Activated naive CD8-positive, alpha-beta T cell treated with anti-CD3 and anti-CD28 coated beads for 36 hours (primary cell): Measurements from ENCODE around the gene ELMO2. TPM values are rescaled to one million over a fixed set of nuclear protein-coding genes. Genes with fewer than 3 reads are reported as not detected.

Experiments
- DNase-seq: peaks from one replicate; pipeline ENCODE4 v3.0.0; 2021
- H3K27ac Mint-ChIP-seq: one replicate; pipeline ENCODE4 v1.8.0; 2022; ENCODE audit warnings: mild to moderate bottlenecking, moderate library complexity, mixed read lengths
- H3K27me3 Mint-ChIP-seq: one replicate; pipeline ENCODE4 v1.8.0; 2022; ENCODE audit warnings: mild to moderate bottlenecking, mixed read lengths
- H3K36me3 Mint-ChIP-seq: one replicate; pipeline ENCODE4 v1.8.0; 2021; ENCODE audit warnings: mild to moderate bottlenecking, mixed read lengths
- H3K4me1 Mint-ChIP-seq: one replicate; pipeline ENCODE4 v1.8.0; 2021; ENCODE audit warnings: mixed read lengths
- H3K4me3 Mint-ChIP-seq: one replicate; pipeline ENCODE4 v1.8.0; 2022; ENCODE audit warnings: mild to moderate bottlenecking, moderate library complexity, mixed read lengths
- H3K9me3 Mint-ChIP-seq: one replicate; pipeline ENCODE4 v1.8.0; 2022; ENCODE audit warnings: mixed read lengths
- total RNA-seq, 2 experiments: library from RNA; stranded (reverse); gene quantifications; one replicate each; pipeline ENCODE4 v1.2.3, GENCODE V29; 2021

The ELMO2 gene
- total RNA-seq, 2 experiments from 2014 or later = 33.3 to 36.0 TPM

- peaks cover 3% of the 10 kb centered on the region for H3K9me3 Mint-ChIP-seq
- no peak overlapping the region for H3K27ac Mint-ChIP-seq
- H3K27me3 Mint-ChIP-seq = peaks cover 25% of the 10 kb centered on the region
- H3K4me1 Mint-ChIP-seq = no peaks in the 10 kb centered on the region
- H3K4me3 Mint-ChIP-seq = no peak overlapping the region
- H3K36me3 Mint-ChIP-seq = no peaks in the 10 kb centered on the region
- DNase-seq = no peak
Measured at GRCh38 chr20:46416839-46417238, 10.4 kb upstream of the ELMO2 start.

DNA sequence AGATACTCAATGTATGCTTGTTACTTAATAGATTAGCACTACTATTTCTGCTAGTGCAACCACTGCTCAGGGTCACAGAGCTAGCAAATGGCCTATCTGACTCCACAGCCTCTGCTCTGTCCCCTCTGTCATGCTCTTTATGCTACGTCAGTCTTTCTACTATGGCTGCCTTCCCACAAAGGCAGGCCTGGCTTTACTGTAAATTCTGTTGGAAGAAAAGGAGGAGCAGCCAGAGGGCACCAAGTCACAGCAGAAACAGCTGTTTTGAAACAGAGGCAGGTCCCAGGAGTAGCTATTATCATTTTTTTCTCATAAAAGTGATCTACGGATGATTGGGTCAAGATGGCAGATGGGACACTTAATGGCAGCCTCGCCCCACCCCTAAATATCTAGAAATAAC, 10.0 kb upstream of the ELMO2 start:
- no peak overlapping the region for H3K27ac Mint-ChIP-seq
- no peaks in the 10 kb centered on the region for H3K36me3 Mint-ChIP-seq
- peaks cover 25% of the 10 kb centered on the region for H3K27me3 Mint-ChIP-seq
- DNase-seq = no peak
- H3K4me1 Mint-ChIP-seq = no peaks in the 10 kb centered on the region
- H3K4me3 Mint-ChIP-seq = no peak overlapping the region
- peaks cover 3% of the 10 kb centered on the region for H3K9me3 Mint-ChIP-seq

GRCh38 chr20:46415773-46416172, 9.4 kb upstream of the ELMO2 start:
- Mint-ChIP-seq H3K4me3 (no peak overlapping the region), H3K9me3 (peaks cover 3% of the 10 kb centered on the region)

DNA sequence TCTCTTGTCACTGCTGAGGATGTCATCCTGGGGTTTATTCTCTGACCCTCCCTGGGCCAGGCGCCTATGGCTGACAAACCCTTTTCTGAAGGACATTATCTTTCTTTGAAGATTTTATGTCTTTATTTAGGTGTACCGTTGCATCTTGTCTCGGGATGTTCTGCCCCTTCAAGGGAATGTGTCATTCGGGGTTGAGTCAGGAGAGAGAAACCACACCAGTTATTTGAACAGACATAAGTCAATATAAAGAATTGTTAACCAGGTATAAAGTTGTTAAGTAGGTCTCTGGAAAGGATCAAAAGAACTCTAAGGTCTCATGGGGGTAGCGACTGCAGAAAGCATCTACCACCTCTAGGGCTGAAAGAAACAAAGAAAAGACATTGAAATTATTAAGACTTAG, 8.2 kb upstream of the ELMO2 start:
- no peak overlapping the region for H3K4me3 Mint-ChIP-seq
- H3K27ac Mint-ChIP-seq = no peak overlapping the region
- peaks cover 7% of the 10 kb centered on the region for H3K4me1 Mint-ChIP-seq
- H3K36me3 Mint-ChIP-seq = no peaks in the 10 kb centered on the region
- H3K9me3 Mint-ChIP-seq = peaks cover 3% of the 10 kb centered on the region
- H3K27me3 Mint-ChIP-seq = peaks cover 18% of the 10 kb centered on the region
- DNase-seq = no peak

More at GRCh38 chr20:46415773-46416172, 9.4 kb upstream of the ELMO2 start:
- Mint-ChIP-seq H3K4me1 (peaks cover 2% of the 10 kb centered on the region), H3K36me3 (no peaks in the 10 kb centered on the region), H3K27me3 (peaks cover 21% of the 10 kb centered on the region), H3K27ac (no peak overlapping the region)
- no peak for DNase-seq

GRCh38 chr20:46411637-46412036, 5.2 kb upstream of the ELMO2 start:
- no peaks in the 10 kb centered on the region for H3K36me3 Mint-ChIP-seq
- H3K27ac Mint-ChIP-seq = no peak overlapping the region
- no peaks in the 10 kb centered on the region for H3K9me3 Mint-ChIP-seq
- H3K4me1 Mint-ChIP-seq = peaks cover 25% of the 10 kb centered on the region
- no peak overlapping the region for H3K4me3 Mint-ChIP-seq
- peaks cover 4% of the 10 kb centered on the region for H3K27me3 Mint-ChIP-seq
- no peak for DNase-seq

GRCh38 chr20:46408281-46408731, 1.9 kb upstream of the ELMO2 start:
- Mint-ChIP-seq H3K4me3 (no peak overlapping the region), H3K27me3 (no peaks in the 10 kb centered on the region), H3K27ac (no peak overlapping the region), H3K9me3 (no peaks in the 10 kb centered on the region), H3K36me3 (peaks cover 1% of the 10 kb centered on the region), H3K4me1 (peaks cover 43% of the 10 kb centered on the region)
- no peak for DNase-seq

GRCh38 chr20:46407671-46407996, 1.2 kb upstream of the ELMO2 start:
- Mint-ChIP-seq H3K4me1 (peaks cover 49% of the 10 kb centered on the region), H3K27ac (peak overlapping the region; percentile 95), H3K36me3 (peaks cover 1% of the 10 kb centered on the region), H3K27me3 (no peaks in the 10 kb centered on the region), H3K9me3 (no peaks in the 10 kb centered on the region), H3K4me3 (peak overlapping the region; percentile 86)
- DNase-seq = no peak

GRCh38 chr20:46406986-46407670, 713 bp upstream of the ELMO2 start:
- DNase-seq = peak; percentile 89
- Mint-ChIP-seq H3K4me3 (peak overlapping the region; percentile 86), H3K27ac (peak overlapping the region; percentile 95), H3K4me1 (peaks cover 54% of the 10 kb centered on the region), H3K9me3 (no peaks in the 10 kb centered on the region), H3K27me3 (no peaks in the 10 kb centered on the region), H3K36me3 (peaks cover 4% of the 10 kb centered on the region)

DNA sequence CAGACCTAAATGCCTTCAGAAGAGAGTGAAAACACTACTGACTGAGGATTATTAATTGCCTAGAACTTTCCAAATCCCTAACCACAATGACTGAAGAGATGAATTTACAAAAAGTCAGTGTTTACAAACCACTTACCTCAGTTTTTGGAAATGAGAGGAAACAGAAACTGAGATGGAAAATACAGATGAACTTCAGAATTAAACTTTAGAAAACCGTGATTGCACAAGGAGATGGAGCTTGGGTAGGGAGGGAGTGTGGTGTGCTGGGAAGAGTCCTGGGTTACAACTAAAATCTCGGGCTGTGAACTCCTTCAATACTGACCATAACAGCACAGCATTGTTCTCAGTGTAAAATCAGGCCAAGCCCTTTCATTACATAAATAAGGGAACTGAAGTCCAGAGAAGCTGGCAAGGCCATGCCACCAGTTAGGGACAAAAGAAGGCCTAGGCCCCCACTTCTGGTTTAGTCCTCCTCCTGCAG, 4.0 kb downstream of the ELMO2 start:
- no peaks in the 10 kb centered on the region for H3K9me3 Mint-ChIP-seq
- peaks cover 8% of the 10 kb centered on the region for H3K36me3 Mint-ChIP-seq
- H3K27me3 Mint-ChIP-seq = no peaks in the 10 kb centered on the region
- no peak overlapping the region for H3K4me3 Mint-ChIP-seq
- H3K27ac Mint-ChIP-seq = peak overlapping the region; percentile 86
- H3K4me1 Mint-ChIP-seq = peaks cover 64% of the 10 kb centered on the region
- DNase-seq = no peak

GRCh38 chr20:46401478-46401860, 4.9 kb downstream of the ELMO2 start:
- Mint-ChIP-seq H3K4me1 (peaks cover 62% of the 10 kb centered on the region), H3K4me3 (peak overlapping the region; percentile 71), H3K9me3 (no peaks in the 10 kb centered on the region), H3K27me3 (no peaks in the 10 kb centered on the region), H3K36me3 (peaks cover 8% of the 10 kb centered on the region), H3K27ac (peak overlapping the region; percentile 86)
- peak; percentile 26 for DNase-seq

GRCh38 chr20:46400828-46401477, 5.5 kb downstream of the ELMO2 start:
- Mint-ChIP-seq H3K9me3 (no peaks in the 10 kb centered on the region), H3K4me3 (peak overlapping the region; percentile 71), H3K27me3 (no peaks in the 10 kb centered on the region), H3K27ac (peak overlapping the region; percentile 86), H3K36me3 (peaks cover 8% of the 10 kb centered on the region), H3K4me1 (peaks cover 62% of the 10 kb centered on the region)
- DNase-seq = no peak

DNA sequence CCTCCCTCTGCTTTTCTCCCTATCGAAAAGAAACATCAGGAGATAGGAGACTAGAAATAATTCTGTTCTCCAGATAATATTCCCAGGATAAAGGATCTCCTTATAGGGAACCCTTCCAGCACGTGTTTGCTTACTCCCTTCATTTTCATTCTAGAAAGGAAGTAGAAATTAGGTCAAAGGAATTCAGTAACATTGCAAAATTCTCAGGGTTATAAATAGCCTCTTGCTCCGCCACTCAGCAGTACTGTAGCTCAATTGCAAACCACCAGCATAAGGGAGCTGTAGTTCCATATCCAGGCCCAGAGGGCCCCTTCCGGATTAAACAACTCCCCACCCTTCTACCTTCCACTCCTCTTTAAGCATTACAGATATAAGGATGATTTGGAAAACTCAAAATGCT, 6.2 kb downstream of the ELMO2 start:
- peak overlapping the region; percentile 86 for H3K27ac Mint-ChIP-seq
- H3K36me3 Mint-ChIP-seq = peaks cover 8% of the 10 kb centered on the region

GRCh38 chr20:46399401-46399800, 7.0 kb downstream of the ELMO2 start:
- H3K4me3 Mint-ChIP-seq = no peak overlapping the region
- no peaks in the 10 kb centered on the region for H3K9me3 Mint-ChIP-seq
- H3K27me3 Mint-ChIP-seq = no peaks in the 10 kb centered on the region

More for the DNA sequence above, 6.2 kb downstream of the ELMO2 start:
- H3K9me3 Mint-ChIP-seq = no peaks in the 10 kb centered on the region
- H3K4me3 Mint-ChIP-seq = no peak overlapping the region
- peaks cover 61% of the 10 kb centered on the region for H3K4me1 Mint-ChIP-seq
- no peaks in the 10 kb centered on the region for H3K27me3 Mint-ChIP-seq
- DNase-seq = no peak

GRCh38 chr20:46398963-46399362, 7.5 kb downstream of the ELMO2 start:
- no peak overlapping the region for H3K4me3 Mint-ChIP-seq
- no peaks in the 10 kb centered on the region for H3K9me3 Mint-ChIP-seq
- H3K4me1 Mint-ChIP-seq = peaks cover 51% of the 10 kb centered on the region
- peaks cover 9% of the 10 kb centered on the region for H3K36me3 Mint-ChIP-seq
- H3K27me3 Mint-ChIP-seq = no peaks in the 10 kb centered on the region
- DNase-seq = no peak
- H3K27ac Mint-ChIP-seq = peak overlapping the region; percentile 52

More at GRCh38 chr20:46399401-46399800, 7.0 kb downstream of the ELMO2 start:
- Mint-ChIP-seq H3K27ac (peak overlapping the region; percentile 52), H3K36me3 (peaks cover 9% of the 10 kb centered on the region), H3K4me1 (peaks cover 55% of the 10 kb centered on the region)
- no peak for DNase-seq

DNA sequence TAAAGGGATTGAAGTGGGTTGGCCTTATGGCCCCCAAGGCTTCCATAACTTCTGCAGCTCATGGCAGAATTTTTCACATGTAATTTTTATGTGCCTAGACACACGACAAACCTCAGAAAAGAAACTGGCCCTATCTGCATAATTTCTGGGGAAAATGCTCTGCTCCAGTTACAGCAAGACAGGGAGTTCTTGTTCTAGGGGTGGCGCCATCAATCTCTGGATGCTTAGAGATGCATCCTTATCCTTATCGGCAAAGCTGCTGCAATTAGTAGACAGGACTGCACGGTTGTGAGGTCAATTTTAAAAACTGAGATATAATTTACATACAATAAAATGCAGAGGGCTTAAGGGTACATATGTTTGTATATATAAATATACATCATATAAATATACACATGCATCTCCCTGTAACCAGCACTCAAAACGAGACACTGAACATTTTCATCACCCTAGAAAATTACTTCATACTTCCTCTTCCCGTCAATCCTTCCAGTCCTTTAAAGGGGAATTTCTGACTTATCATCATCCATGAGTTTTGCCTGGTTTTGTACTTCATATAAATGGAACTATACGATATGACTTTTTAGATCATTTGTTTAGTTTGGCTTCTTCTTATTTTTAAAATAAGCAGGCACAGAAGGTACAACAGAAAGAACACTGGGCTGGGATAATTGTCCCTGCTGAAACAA, 10.2 kb downstream of the ELMO2 start:
- no peak overlapping the region for H3K27ac Mint-ChIP-seq
- H3K27me3 Mint-ChIP-seq = no peaks in the 10 kb centered on the region
- no peak overlapping the region for H3K4me3 Mint-ChIP-seq
- DNase-seq = no peak
- peaks cover 10% of the 10 kb centered on the region for H3K36me3 Mint-ChIP-seq
- H3K4me1 Mint-ChIP-seq = peaks cover 25% of the 10 kb centered on the region
- H3K9me3 Mint-ChIP-seq = no peaks in the 10 kb centered on the region
